Panc1 (cell line): ENCODE measurements around the gene EDN2.

Experiments used
- CTCF ChIP-seq: fragments of 450-650 bp; IDR thresholded peaks from 2 replicates; pipeline ENCODE4 v1.5.1; 2017; ENCODE audit warnings: mild to moderate bottlenecking
- SIN3A ChIP-seq: IDR thresholded peaks from 2 replicates; pipeline ENCODE4 v1.6.1; 2012; ENCODE audit warnings: low read depth, mild to moderate bottlenecking, low read length, moderate library complexity, borderline replicate concordance; ENCODE audit not compliant: insufficient read depth

- TF ChIP-seq CTCF (no peak), SIN3A (no peak)
Observed at GRCh38 chr1:41448821-41449220, 35.7 kb downstream of the EDN2 start.
